Gastroesophageal sphincter (tissue), 4 donors: Measurements from ENCODE around the gene C5. TPM values are rescaled to one million over a fixed set of nuclear protein-coding genes. Genes with fewer than 3 reads are reported as not detected.

Experiments used
- ATAC-seq: fragments of 150-250 bp; one replicate; pipeline ENCODE4 v1.9.1; 2016; ENCODE audit warnings: mild to moderate bottlenecking, moderate library complexity
- H3K27ac ChIP-seq, 4 donors: fragments of 200-600 bp; sonication (generic) in 3 of 4; 1 replicate in 3 of 4; 2 replicates in 1 of 4; pipeline ENCODE4 v1.5.1; 2016 to 2019
- H3K27me3 ChIP-seq: fragments of 200-600 bp; sonication (generic); one replicate; pipeline ENCODE4 v1.5.1; 2019
- H3K36me3 ChIP-seq, 2 donors: fragments of 200-600 bp; sonication (generic); one replicate each; pipeline ENCODE4 v1.5.1; 2019; ENCODE audit warnings: control low read depth in 1 of 2
- H3K4me1 ChIP-seq, 3 donors: fragments of 200-600 bp; sonication (generic); 1 replicate in 2 of 3; 2 replicates in 1 of 3; pipeline ENCODE4 v1.5.1; 2016 to 2019; ENCODE audit warnings: control low read depth in 2 of 3
- H3K4me3 ChIP-seq, 2 donors: fragments of 200-600 bp; sonication (generic); one replicate each; pipeline ENCODE4 v1.5.1; 2019; ENCODE audit warnings: mild to moderate bottlenecking in 1 of 2, moderate library complexity in 1 of 2
- H3K9me3 ChIP-seq, 3 donors: fragments of 200-600 bp; sonication (generic); one replicate each; pipeline ENCODE4 v1.5.1; 2017 to 2019; ENCODE audit warnings: control low read depth in 2 of 3
- CTCF ChIP-seq, 4 experiments: fragments of 200-600 bp in 2 of 4; fragments of 450-650 bp in 2 of 4; sonication (generic) in 1 of 4; IDR thresholded peaks; one replicate each; pipeline ENCODE4 v1.5.1; 2017 to 2019; ENCODE audit warnings: antibody characterized with exemption in 4 of 4, mild to moderate bottlenecking in 2 of 4, moderate library complexity in 2 of 4
- EP300 ChIP-seq: sonication (generic); formaldehyde crosslinking; IDR thresholded peaks from one replicate; pipeline ENCODE4 v1.6.1; 2017; ENCODE audit warnings: antibody characterized with exemption, mild to moderate bottlenecking
- POLR2A ChIP-seq, 2 donors: fragments of 450-650 bp; IDR thresholded peaks; one replicate each; pipeline ENCODE4 v1.6.1; 2017; ENCODE audit warnings: antibody characterized with exemption in 2 of 2, mild to moderate bottlenecking in 2 of 2, moderate library complexity in 1 of 2
- POLR2AphosphoS5 ChIP-seq: sonication (generic); formaldehyde crosslinking; IDR thresholded peaks from one replicate; pipeline ENCODE4 v1.6.1; 2017; ENCODE audit warnings: antibody characterized with exemption
- WGBS, 2 donors: methylation state at CpG; one replicate each; pipeline ENCODE4 v1.1.5; 2018; ENCODE audit warnings: low coverage in 1 of 2; 5-methylcytosine and 5-hydroxymethylcytosine counted together
- total RNA-seq, 4 donors: library from RNA; depleted of rRNA; stranded (reverse); fragments of >200 nt; gene quantifications; one replicate each; pipeline ENCODE4 v1.1.0, GENCODE V29; 2016

The C5 gene
- total RNA-seq, 4 donors from 2014 or later = 2.7 to 8.9 (median 6.3) TPM

- no peak for ATAC-seq
- 83 to 100% methylated on average over 1 to 2 of the region's 6 CpGs for WGBS, 2 donors
- no peak for TF ChIP-seq EP300
- no peak for TF ChIP-seq CTCF (IDR thresholded peaks at IDR 0.05)
- no peak for TF ChIP-seq POLR2AphosphoS5
- TF ChIP-seq POLR2A (IDR thresholded peaks at IDR 0.05) = no peak
- Histone ChIP-seq H3K4me3 (no peak within 1 kb of the TSS), H3K9me3 (no peaks in the 10 kb centered on the region), H3K36me3 (no peaks in the 10 kb centered on the region), H3K27me3 (no peaks in the 10 kb centered on the region), H3K4me1 (peaks cover 0 to 61% (median 20%) of the 10 kb centered on the region in 3 donors), H3K27ac (peak within 1 kb of the TSS in 3 of 4 donors; percentile 87 to 98 (median 95))
Measured at GRCh38 chr9:120926397-120926928, 123.6 kb downstream of the C5 start, which contains the start of gene TRAF1. TRAF1 (minus strand) TSS chr9:120926796; CDS start chr9:120926075, 721 bp downstream.

GRCh38 chr9:120925535-120926396, 124.3 kb downstream of the C5 start:
- Histone ChIP-seq H3K36me3 (no peaks in the 10 kb centered on the region), H3K9me3 (no peaks in the 10 kb centered on the region), H3K4me3 (no peak overlapping the region), H3K27me3 (no peaks in the 10 kb centered on the region), H3K4me1 (peaks cover 0 to 61% (median 17%) of the 10 kb centered on the region in 3 donors), H3K27ac (peak overlapping the region in 3 of 4 donors; percentile 36 to 59 (median 45))
- 40 to 57% methylated on average over 6 to 7 of the region's 13 CpGs for WGBS, 2 donors
- no peak for TF ChIP-seq POLR2AphosphoS5
- no peak for TF ChIP-seq CTCF (IDR thresholded peaks at IDR 0.05)
- TF ChIP-seq POLR2A (IDR thresholded peaks at IDR 0.05) = no peak
- TF ChIP-seq EP300 = no peak
- no peak for ATAC-seq

- Histone ChIP-seq H3K27ac (peak overlapping the region in 2 of 4 donors; percentile 8 to 45), H3K36me3 (no peaks in the 10 kb centered on the region), H3K9me3 (no peaks in the 10 kb centered on the region), H3K4me3 (no peak overlapping the region), H3K27me3 (no peaks in the 10 kb centered on the region), H3K4me1 (peaks cover 0 to 62% (median 25%) of the 10 kb centered on the region in 3 donors)
- no peak for ATAC-seq
- WGBS, 2 donors = 73 to 96% methylated on average over 8 of the region's 11 CpGs
- TF ChIP-seq CTCF (IDR thresholded peaks at IDR 0.05) = no peak
- TF ChIP-seq EP300 = no peak
- no peak for TF ChIP-seq POLR2AphosphoS5
- no peak for TF ChIP-seq POLR2A (IDR thresholded peaks at IDR 0.05)
Measured at GRCh38 chr9:120924698-120925534, 125.2 kb downstream of the C5 start.

- Histone ChIP-seq H3K27me3 (no peaks in the 10 kb centered on the region), H3K4me3 (no peak overlapping the region), H3K9me3 (no peaks in the 10 kb centered on the region), H3K36me3 (no peaks in the 10 kb centered on the region), H3K27ac (peak overlapping the region in 2 of 4 donors; percentile 13 to 77), H3K4me1 (peaks cover 6 to 63% (median 34%) of the 10 kb centered on the region in 3 donors)
- TF ChIP-seq POLR2A (IDR thresholded peaks at IDR 0.05) (no peak), EP300 (no peak), POLR2AphosphoS5 (no peak), CTCF (IDR thresholded peaks at IDR 0.05) (no peak)
- no peak for ATAC-seq
- WGBS, 2 donors = 85 to 98% methylated on average over 5 to 6 of the region's 11 CpGs
Measured at GRCh38 chr9:120923620-120924328, 126.3 kb downstream of the C5 start.
